IMR-90 (cell line): ENCODE data around the gene TMEM100. TPM values are rescaled to one million over a fixed set of nuclear protein-coding genes. Genes with fewer than 3 reads are reported as not detected.

Source experiments
- ATAC-seq: fragments of 200-7000 bp; cut with Tn5 transposase; 2 replicates; pipeline ENCODE4 v1.9.1; 2020; ENCODE audit warnings: low read depth, mild to moderate bottlenecking, moderate library complexity
- BruUV-seq: library from RNA; stranded (reverse); fragments of 400-500 nt; replicated peaks from 2 replicates; lab custom pipeline; 2021; lab: Mats Ljungman, UMichigan
- CTCF ChIA-PET: fragments of 300-600 bp; formaldehyde crosslinking; extraction: SDS; loops from one replicate; lab custom pipeline; 2021; ENCODE audit warnings: antibody characterized with exemption; lab: Yijun Ruan, JAX
- POLR2A ChIA-PET: fragments of 300-600 bp; sonication (Branson Sonifier 250); formaldehyde crosslinking; loops from one replicate; lab custom pipeline; 2022; ENCODE audit warnings: antibody characterized with exemption; ENCODE audit not compliant: unreplicated experiment; lab: Charles Lee
- DNase-seq: peaks from one replicate; pipeline ENCODE4 v3.0.0; 2013
- H2AFZ ChIP-seq: replicated peaks from 2 replicates; pipeline ENCODE3; 2013; ENCODE audit warnings: low read length, mild to moderate bottlenecking; ENCODE audit not compliant: poor library complexity
- H2AK5ac ChIP-seq: 2 replicates; pipeline ENCODE4 v1.6.1; 2013; ENCODE audit warnings: low read depth, low read length, inconsistent platforms
- H2AK9ac ChIP-seq: replicated peaks from 2 replicates; pipeline ENCODE3; 2013; ENCODE audit warnings: mild to moderate bottlenecking, low read depth, low read length, moderate library complexity; ENCODE audit not compliant: poor library complexity
- H2BK120ac ChIP-seq: 2 replicates; pipeline ENCODE4 v1.6.1; 2013; ENCODE audit warnings: low read depth, low read length, inconsistent platforms
- H2BK15ac ChIP-seq: 3 replicates; pipeline ENCODE4 v1.6.1; 2013; ENCODE audit warnings: low read depth, low read length, inconsistent platforms
- H2BK20ac ChIP-seq: 2 replicates; pipeline ENCODE4 v1.6.1; 2013; ENCODE audit warnings: low read depth, mild to moderate bottlenecking, inconsistent platforms, low read length, moderate library complexity
- H2BK5ac ChIP-seq: 2 replicates; pipeline ENCODE4 v1.6.1; 2013; ENCODE audit warnings: mild to moderate bottlenecking, low read depth, low read length, inconsistent platforms; ENCODE audit not compliant: poor library complexity, severe bottlenecking
- H3K14ac ChIP-seq: replicated peaks from 2 replicates; pipeline ENCODE4 v1.6.1; 2013; ENCODE audit warnings: low read depth, low read length, inconsistent platforms
- H3K18ac ChIP-seq: 2 replicates; pipeline ENCODE4 v1.6.1; 2013; ENCODE audit warnings: low read depth, low read length, control low read depth
- H3K23ac ChIP-seq: 2 replicates; pipeline ENCODE4 v1.6.1; 2013; ENCODE audit warnings: low read depth, low read length, inconsistent platforms
- H3K27ac ChIP-seq: 2 replicates; pipeline ENCODE4 v1.5.1; 2013; ENCODE audit warnings: mild to moderate bottlenecking, control low read depth, low read length; ENCODE audit not compliant: insufficient read depth
- H3K27me3 ChIP-seq: 2 replicates; pipeline ENCODE4 v1.6.1; 2013; ENCODE audit warnings: low read length; ENCODE audit not compliant: control insufficient read depth, insufficient read depth
- H3K36me3 ChIP-seq: 2 replicates; pipeline ENCODE4 v1.6.1; 2013; ENCODE audit warnings: low read length, mixed read lengths; ENCODE audit not compliant: control insufficient read depth, insufficient read depth
- H3K4ac ChIP-seq: 2 replicates; pipeline ENCODE4 v1.6.1; 2013; ENCODE audit warnings: low read depth, low read length, inconsistent platforms
- H3K4me1 ChIP-seq: 2 replicates; pipeline ENCODE4 v1.6.1; 2013; ENCODE audit warnings: low read length, mixed read lengths; ENCODE audit not compliant: control insufficient read depth, insufficient read depth
- H3K4me2 ChIP-seq: 2 replicates; pipeline ENCODE4 v1.6.1; 2013; ENCODE audit warnings: low read depth, mild to moderate bottlenecking, control low read depth, low read length, moderate library complexity
- H3K4me3 ChIP-seq: 2 replicates; pipeline ENCODE4 v1.5.1; 2013; ENCODE audit warnings: low read depth, mild to moderate bottlenecking, control low read depth, low read length, moderate library complexity; ENCODE audit not compliant: insufficient read depth
- H3K56ac ChIP-seq: 2 replicates; pipeline ENCODE4 v1.6.1; 2013; ENCODE audit warnings: low read length, inconsistent platforms; ENCODE audit not compliant: insufficient read depth; ENCODE audit errors: extremely low read depth
- H3K79me1 ChIP-seq, 2 experiments: 2 replicates each; pipeline ENCODE4 v1.6.1; 2013; ENCODE audit warnings: low read length in 2 of 2, inconsistent platforms in 1 of 2, low read depth in 1 of 2
- H3K9ac ChIP-seq: 2 replicates; pipeline ENCODE4 v1.6.1; 2013; ENCODE audit warnings: low read depth, low read length, control low read depth
- H3K9me1 ChIP-seq: 2 replicates; pipeline ENCODE4 v1.6.1; 2013; ENCODE audit warnings: low read length, inconsistent platforms; ENCODE audit not compliant: insufficient read depth
- H3K9me3 ChIP-seq: 2 replicates; pipeline ENCODE4 v1.6.1; 2013; ENCODE audit warnings: low read length; ENCODE audit not compliant: control insufficient read depth, insufficient read depth
- H4K20me1 ChIP-seq: 2 replicates; pipeline ENCODE4 v1.6.1; 2013; ENCODE audit warnings: low read length, inconsistent platforms; ENCODE audit not compliant: insufficient read depth
- H4K5ac ChIP-seq: 2 replicates; pipeline ENCODE4 v1.6.1; 2013; ENCODE audit warnings: mild to moderate bottlenecking, low read depth, low read length, control low read depth
- H4K8ac ChIP-seq, 2 experiments: 2 replicates each; pipeline ENCODE4 v1.6.1; 2013; ENCODE audit warnings: low read depth in 2 of 2, low read length in 2 of 2, control low read depth in 1 of 2, inconsistent platforms in 1 of 2
- H4K91ac ChIP-seq: 2 replicates; pipeline ENCODE4 v1.6.1; 2013; ENCODE audit warnings: low read depth, low read length, inconsistent platforms; ENCODE audit not compliant: insufficient read depth
- BHLHE40 ChIP-seq: fragments of 150-350 bp; IDR thresholded peaks from 2 replicates; pipeline ENCODE4 v1.6.1; 2016; ENCODE audit warnings: mild to moderate bottlenecking, low read depth, low read length
- CEBPB ChIP-seq: IDR thresholded peaks from 2 replicates; pipeline ENCODE4 v1.6.1; 2012; ENCODE audit warnings: low read depth, low read length, improper control_type of control experiment
- CHD1 ChIP-seq: IDR thresholded peaks from 2 replicates; pipeline ENCODE4 v1.6.1; 2012; ENCODE audit warnings: low read depth, low read length, improper control_type of control experiment
- CTCF ChIP-seq: conservative IDR thresholded peaks from 2 replicates; pipeline ENCODE4 v1.5.1; 2012; ENCODE audit warnings: mild to moderate bottlenecking, low read depth, low read length, improper control_type of control experiment
- ELK1 ChIP-seq: fragments of 150-350 bp; IDR thresholded peaks from 2 replicates; pipeline ENCODE4 v1.6.1; 2016; ENCODE audit warnings: low read depth, mild to moderate bottlenecking, low read length, moderate library complexity, borderline replicate concordance
- FOS ChIP-seq: fragments of 150-350 bp; IDR thresholded peaks from 2 replicates; pipeline ENCODE4 v1.6.1; 2016; ENCODE audit warnings: low read depth, low read length
- MAFK ChIP-seq: IDR thresholded peaks from 2 replicates; pipeline ENCODE4 v1.6.1; 2012; ENCODE audit warnings: low read depth, low read length, improper control_type of control experiment
- MAZ ChIP-seq: IDR thresholded peaks from 2 replicates; pipeline ENCODE4 v1.6.1; 2012; ENCODE audit warnings: low read depth, mild to moderate bottlenecking, low read length, improper control_type of control experiment, moderate library complexity, borderline replicate concordance
- MXI1 ChIP-seq: IDR thresholded peaks from 2 replicates; pipeline ENCODE4 v1.6.1; 2012; ENCODE audit warnings: low read depth, mild to moderate bottlenecking, low read length, moderate library complexity, borderline replicate concordance
- NFE2L2 ChIP-seq: fragments of 150-350 bp; IDR thresholded peaks from 2 replicates; pipeline ENCODE4 v1.6.1; 2016; ENCODE audit warnings: low read depth, mild to moderate bottlenecking, low read length
- POLR2A ChIP-seq: IDR thresholded peaks from 2 replicates; pipeline ENCODE4 v1.6.1; 2012; ENCODE audit warnings: mild to moderate bottlenecking, low read depth, low read length
- RAD21 ChIP-seq: IDR thresholded peaks from 2 replicates; pipeline ENCODE4 v1.6.1; 2012; ENCODE audit warnings: low read length, improper control_type of control experiment
- RCOR1 ChIP-seq: IDR thresholded peaks from 2 replicates; pipeline ENCODE4 v1.6.1; 2012; ENCODE audit warnings: mild to moderate bottlenecking, low read length, improper control_type of control experiment; ENCODE audit not compliant: insufficient replicate concordance
- RFX5 ChIP-seq: IDR thresholded peaks from 2 replicates; pipeline ENCODE4 v1.8.0; 2012; ENCODE audit warnings: low read depth, mild to moderate bottlenecking, low read length, moderate library complexity
- SMC3 ChIP-seq: fragments of 150-350 bp; IDR thresholded peaks from 2 replicates; pipeline ENCODE4 v1.6.1; 2016; ENCODE audit warnings: low read depth, mild to moderate bottlenecking, antibody characterized with exemption, low read length, moderate library complexity
- USF2 ChIP-seq: fragments of 150-350 bp; IDR thresholded peaks from 2 replicates; pipeline ENCODE4 v1.6.1; 2017; ENCODE audit warnings: mild to moderate bottlenecking, antibody characterized with exemption, low read length, low read depth
- WGBS, 2 experiments: methylation state at CpG; one replicate each; pipeline versions ENCODE4 v1.1.5 to v1.1.7; 2013; ENCODE audit warnings: missing lambda C conversion rate in 2 of 2; ENCODE audit not compliant: insufficient read length in 1 of 2; ENCODE audit errors: extremely low coverage in 2 of 2; 5-methylcytosine and 5-hydroxymethylcytosine counted together
- dilution Hi-C: fragments of 300-500 bp; cut with HindIII; formaldehyde crosslinking; loops from one replicate; pipeline ENCODE4 v1.14.3; 2018; ENCODE audit warnings: low sequenced_read_pairs; ENCODE audit not compliant: unreplicated experiment
- in situ Hi-C: fragments of 300-500 bp; cut with MboI; formaldehyde crosslinking; loops from 3 replicates; pipeline ENCODE4 v1.14.3; 2019; ENCODE audit warnings: low sequenced_read_pairs, inconsistent platforms, mixed read lengths
- intact Hi-C: fragments of 100-400 bp; cut with micrococcal nuclease; formaldehyde crosslinking; loops from 2 replicates; pipeline ENCODE4 v1.10.0; 2022
- polyA plus RNA-seq, 3 experiments: library from polyadenylated mRNA; depleted of rRNA; stranded (reverse); fragments of >200 nt; gene quantifications; 2 replicates each; pipeline ENCODE4 v1.2.3, GENCODE V29; 2012; ENCODE audit warnings: low replicate concordance in 1 of 3
- total RNA-seq: library from RNA; depleted of rRNA; stranded (reverse); fragments of >200 nt; gene quantifications from 2 replicates; pipeline ENCODE4 v1.2.3, GENCODE V29; 2012

Gene TMEM100
- total and polyA plus RNA-seq, 2 of the 4 experiments (the other 2 are of a cell fraction) = 0.21 to 0.36 TPM

GRCh38 chr17:55676274-55676673, 46.4 kb downstream of the TMEM100 start:
- H3K9ac ChIP-seq = no peak overlapping the region
- H3K27ac ChIP-seq = no peak overlapping the region
- H3K9me1 ChIP-seq = no peaks in the 10 kb centered on the region
- no peak overlapping the region for H2AK9ac ChIP-seq
- H3K18ac ChIP-seq = no peak overlapping the region
- no TSS peak for BruUV-seq
- DNase-seq = no peak
- H2AFZ ChIP-seq = no peak overlapping the region
- H3K27me3 ChIP-seq = no peaks in the 10 kb centered on the region; the same call in 1 of the 2 replicates
- intact Hi-C loops (no loop called here), dilution Hi-C loops (no loop called here), in situ Hi-C loops (no loop called here)
- no peak for ATAC-seq
- no peaks in the 10 kb centered on the region for H3K36me3 ChIP-seq
- no peak overlapping the region for H3K23ac ChIP-seq
- H2BK15ac ChIP-seq = no peak overlapping the region
- H3K14ac ChIP-seq = no peak overlapping the region
- no CpG with 5 or more reads among the region's 1 CpG for WGBS, 2 experiments
- no peak overlapping the region for H3K4me2 ChIP-seq
- H3K9me3 ChIP-seq = no peaks in the 10 kb centered on the region
- ChIA-PET CTCF (no interaction called here), POLR2A (no interaction called here)
- no peaks in the 10 kb centered on the region for H4K20me1 ChIP-seq
- H2BK20ac ChIP-seq = no peak overlapping the region
- H3K4me1 ChIP-seq = no peaks in the 10 kb centered on the region
- no peak overlapping the region for H2BK120ac ChIP-seq
- no peak overlapping the region for H2AK5ac ChIP-seq
- no peaks in the 10 kb centered on the region for H3K79me1 ChIP-seq
- no peak overlapping the region for H2BK5ac ChIP-seq
- H4K8ac ChIP-seq = no peak overlapping the region
- H4K91ac ChIP-seq = no peak overlapping the region
- H4K5ac ChIP-seq = no peak overlapping the region
- H3K56ac ChIP-seq = no peak overlapping the region
- no peak overlapping the region for H3K4me3 ChIP-seq
- TF ChIP-seq NFE2L2 = no peak
- TF ChIP-seq MXI1 = no peak
- TF ChIP-seq ELK1 = no peak
- TF ChIP-seq SMC3 = no peak
- no peak for TF ChIP-seq CEBPB
- TF ChIP-seq CTCF = no peak
- no peak for TF ChIP-seq MAFK
- TF ChIP-seq MAZ = no peak
- no peak for TF ChIP-seq BHLHE40
- TF ChIP-seq RAD21 = no peak
- no peak for TF ChIP-seq CHD1
- no peak for TF ChIP-seq FOS
- TF ChIP-seq RFX5 = no peak
- TF ChIP-seq POLR2A = no peak
- TF ChIP-seq RCOR1 = no peak
- TF ChIP-seq USF2 = no peak
- H3K4ac ChIP-seq = no peak overlapping the region
